GM21619 (cell line): ENCODE results near the gene VWA8.
"Not testable (repeated sequence)": the region's sequence is repeated elsewhere in the genome, so short reads cannot be mapped to it uniquely, and the experiment has no call there.

Experiments
- ATAC-seq: cut with Tn5 transposase; IDR thresholded peaks from one replicate; pipeline ENCODE4 v1.9.1; 2021; ENCODE audit not compliant: unreplicated experiment

Gene VWA8

DNA sequence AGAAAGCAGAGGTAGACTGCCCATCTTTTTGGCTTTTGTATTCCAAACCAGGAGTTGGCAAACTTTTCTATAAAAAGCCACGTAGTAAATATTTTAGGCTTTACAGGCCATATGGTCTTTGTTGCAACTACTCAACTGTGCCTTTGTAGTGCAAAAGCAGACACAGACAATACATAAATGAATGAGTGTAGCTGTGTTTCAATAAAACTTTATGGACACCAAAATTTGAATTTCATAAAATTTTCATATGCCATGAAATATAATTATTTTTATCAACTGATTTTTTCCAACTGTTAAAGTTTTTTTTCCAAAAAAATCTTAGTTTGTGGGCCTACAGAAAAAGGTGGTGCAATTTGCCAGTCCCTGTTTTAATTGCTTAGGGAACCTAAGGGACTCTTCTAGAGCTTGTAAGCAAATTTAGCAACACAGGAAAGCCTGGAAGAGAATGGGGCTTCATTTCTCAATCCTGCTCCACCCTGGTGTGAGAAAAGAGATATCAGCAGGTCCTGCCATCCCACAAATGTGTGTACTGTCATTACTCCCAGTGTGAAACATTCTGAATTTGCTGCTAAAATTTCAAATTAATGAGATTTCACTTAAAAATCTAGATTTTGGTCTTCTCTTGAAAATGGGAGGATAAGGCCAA is 309.4 kb downstream of the VWA8 start:
- no peak for ATAC-seq

DNA sequence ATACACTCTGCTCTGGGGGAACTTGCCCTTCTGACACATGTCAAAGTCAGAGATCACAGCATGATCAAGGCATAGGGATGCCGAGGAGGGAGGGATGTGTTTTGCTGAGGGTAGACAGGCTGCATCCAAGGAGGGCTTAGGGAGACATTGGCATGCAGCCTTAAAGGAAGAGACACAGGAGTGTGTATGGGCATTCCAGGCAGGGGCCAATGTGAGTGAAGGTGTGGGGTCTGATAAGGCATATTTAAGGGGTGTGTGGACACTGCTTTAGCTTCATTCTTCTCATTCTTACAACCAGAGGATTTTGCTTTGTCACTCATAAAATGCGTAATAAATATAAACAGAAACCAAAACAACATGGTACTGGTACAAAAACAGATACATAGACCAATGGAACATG is 310.2 kb downstream of the VWA8 start:
- no peak for ATAC-seq

DNA sequence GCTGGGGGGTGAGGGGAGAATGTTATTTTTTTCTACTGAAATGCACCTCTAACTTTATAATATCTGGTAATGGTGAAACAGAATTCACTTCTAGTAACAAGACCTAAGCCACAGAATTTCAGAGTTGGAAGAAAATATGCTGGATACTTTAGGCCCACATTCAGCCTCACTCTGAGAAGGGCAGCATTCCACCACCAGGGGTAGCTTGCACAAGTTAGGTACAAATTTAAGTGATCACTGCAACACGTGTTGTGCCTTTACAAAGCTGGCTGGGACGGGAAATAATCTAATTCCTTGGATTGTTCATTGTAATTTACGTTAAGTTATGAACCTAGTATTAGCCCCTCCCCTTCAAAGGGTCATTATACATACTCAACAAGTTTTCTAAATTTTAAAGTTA is 311.2 kb downstream of the VWA8 start:
- no peak for ATAC-seq

DNA sequence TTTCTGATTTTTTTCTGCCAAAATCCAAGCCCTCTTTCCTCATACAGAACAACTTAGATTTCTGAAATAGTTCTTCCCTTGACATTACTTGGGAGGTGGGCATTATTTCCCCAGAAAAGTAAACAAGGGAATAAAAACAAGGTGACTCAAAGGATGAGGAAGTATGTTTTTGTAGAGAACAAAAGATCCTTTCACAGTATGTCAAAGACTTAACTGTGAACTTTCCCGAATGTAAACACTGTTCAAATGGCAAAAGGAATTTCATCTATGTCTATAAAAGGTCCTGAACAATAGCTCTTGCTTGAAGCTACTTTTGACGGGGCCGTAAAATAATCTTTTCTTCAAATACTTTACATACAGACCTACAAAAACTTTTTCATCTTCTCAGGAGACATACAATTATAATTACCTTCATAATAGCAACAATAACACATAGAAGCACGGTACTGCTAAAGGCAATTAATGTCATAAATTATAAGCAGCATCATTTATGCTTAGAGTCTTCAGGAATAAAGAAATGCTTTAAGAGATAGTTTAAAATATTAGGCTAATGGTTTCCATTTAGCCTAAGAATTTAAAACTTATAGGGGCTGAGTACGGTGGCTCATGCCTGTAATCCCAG is 312.5 kb downstream of the VWA8 start:
- ATAC-seq: no peak

DNA sequence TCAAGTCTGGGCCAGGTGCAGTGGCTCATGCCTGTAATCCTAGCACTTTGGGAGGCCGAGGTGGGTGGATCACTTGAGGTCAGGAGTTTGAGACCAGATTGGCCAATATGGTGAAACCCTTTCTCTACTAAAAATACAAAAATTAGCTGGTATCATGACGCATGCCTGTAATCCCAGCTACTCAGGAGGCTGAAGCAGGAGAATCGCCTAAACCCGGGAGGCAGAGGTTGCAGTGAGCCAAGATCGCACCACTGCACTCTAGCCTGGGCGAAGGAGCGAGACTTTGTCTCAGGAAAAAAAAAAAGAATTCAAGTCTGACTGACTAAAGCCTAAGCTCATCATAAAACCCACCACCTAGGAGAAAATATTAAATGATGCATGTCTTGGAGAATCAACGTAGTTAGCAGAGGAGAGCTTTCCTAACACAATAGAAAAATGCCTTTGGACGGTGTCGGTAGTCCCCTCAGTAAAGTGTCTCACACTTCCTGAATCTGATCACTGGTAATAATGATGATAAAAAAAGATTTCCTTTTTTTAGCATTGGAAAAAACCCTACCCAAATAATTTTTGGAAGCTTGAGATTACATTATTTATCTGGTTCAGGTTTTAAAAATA is 313.1 kb downstream of the VWA8 start:
- not testable (repeated sequence) for ATAC-seq

DNA sequence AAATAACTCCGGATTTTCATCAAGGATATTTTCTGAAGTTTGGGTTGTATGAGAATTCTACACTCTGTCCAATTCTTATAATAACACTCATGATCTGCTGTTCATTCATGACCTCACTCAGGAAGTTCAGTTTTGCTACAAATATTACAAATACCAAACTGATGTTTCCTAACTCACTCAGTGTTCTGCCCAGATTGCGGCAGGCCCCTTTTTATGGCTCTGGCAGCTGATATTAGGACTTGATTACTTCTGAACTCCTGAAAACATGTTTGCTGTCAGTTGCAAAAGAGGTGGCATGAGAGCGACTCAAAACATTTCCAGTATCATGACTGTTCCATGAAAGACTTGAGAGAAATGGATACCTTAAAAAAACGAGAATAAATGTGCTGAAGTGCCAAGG is 315.6 kb downstream of the VWA8 start:
- ATAC-seq: no peak

DNA sequence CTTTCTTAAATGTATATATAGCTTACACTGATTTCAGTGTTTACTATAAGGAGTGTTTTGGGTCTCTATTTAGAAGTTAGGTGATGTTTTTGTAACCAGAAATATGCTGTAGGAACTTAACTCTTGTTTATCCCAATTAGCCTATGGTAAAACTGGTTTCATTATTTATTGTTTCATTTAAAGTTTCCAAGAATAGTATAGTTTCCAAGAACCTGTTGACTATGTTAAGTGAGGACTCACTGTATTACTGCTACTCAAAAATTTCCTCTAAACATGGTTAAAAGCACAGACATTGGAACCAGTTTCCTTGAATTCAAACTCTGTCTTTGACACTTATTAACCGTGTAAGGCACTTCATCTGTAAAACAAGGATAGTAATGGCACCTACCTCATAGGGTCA is 316.2 kb downstream of the VWA8 start:
- no peak for ATAC-seq

DNA sequence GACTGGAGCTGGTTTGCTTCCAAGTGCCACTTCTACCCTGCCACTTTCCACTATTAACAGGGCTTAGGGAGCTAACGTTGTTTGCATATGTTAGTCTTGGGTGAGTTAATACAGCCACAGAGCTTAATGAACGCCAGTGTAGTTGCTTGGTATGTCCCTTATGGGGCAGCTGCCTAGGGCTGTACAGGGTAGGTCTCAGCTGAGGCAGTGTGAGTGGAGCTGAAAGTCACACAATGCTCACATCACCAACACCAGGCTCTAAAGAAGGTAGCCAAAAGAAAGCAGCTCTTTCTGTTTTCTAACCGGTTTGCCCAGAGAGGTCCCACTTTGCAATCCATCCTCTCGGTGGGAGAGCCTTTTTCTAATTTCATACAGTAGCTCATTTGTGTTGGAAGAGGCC is 317.4 kb downstream of the VWA8 start:
- no peak for ATAC-seq

DNA sequence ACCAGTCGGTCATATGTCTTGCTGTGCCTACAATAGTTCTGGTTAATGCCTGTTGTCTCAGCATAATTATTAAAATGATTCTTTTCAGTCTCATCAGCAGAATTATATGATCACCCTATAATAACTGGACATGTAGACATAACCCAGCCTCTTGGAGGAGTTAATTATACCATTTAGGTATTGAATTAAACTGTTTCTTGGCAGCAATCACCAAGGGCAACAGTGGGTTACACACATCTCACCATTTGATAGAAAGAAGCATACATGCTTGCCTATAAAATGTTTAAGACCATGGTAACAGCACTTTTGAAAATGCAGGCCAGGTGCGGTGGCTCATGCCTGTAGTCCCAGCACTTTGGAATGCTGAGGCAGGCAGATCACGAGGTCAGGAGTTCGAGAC is 318.9 kb downstream of the VWA8 start:
- ATAC-seq: no peak

DNA sequence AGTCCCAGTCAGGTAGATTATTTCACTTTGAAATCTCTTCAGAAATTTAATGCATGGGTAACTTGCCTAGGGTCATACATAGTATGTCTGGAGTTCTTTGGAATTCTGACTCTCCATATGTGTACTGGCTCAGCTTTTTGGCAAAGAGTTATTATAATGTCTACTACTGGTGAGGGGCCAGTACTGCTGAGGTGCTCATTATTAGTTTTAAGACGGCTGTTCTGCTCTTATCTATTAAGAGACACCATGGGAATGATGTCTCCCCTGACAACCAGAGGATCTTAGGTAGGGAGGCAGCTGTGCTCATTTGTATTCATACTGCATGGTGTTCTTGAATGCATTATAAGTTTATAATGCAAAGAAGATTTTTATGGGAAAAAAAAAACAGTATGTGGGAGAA is 319.5 kb downstream of the VWA8 start:
- no peak for ATAC-seq

DNA sequence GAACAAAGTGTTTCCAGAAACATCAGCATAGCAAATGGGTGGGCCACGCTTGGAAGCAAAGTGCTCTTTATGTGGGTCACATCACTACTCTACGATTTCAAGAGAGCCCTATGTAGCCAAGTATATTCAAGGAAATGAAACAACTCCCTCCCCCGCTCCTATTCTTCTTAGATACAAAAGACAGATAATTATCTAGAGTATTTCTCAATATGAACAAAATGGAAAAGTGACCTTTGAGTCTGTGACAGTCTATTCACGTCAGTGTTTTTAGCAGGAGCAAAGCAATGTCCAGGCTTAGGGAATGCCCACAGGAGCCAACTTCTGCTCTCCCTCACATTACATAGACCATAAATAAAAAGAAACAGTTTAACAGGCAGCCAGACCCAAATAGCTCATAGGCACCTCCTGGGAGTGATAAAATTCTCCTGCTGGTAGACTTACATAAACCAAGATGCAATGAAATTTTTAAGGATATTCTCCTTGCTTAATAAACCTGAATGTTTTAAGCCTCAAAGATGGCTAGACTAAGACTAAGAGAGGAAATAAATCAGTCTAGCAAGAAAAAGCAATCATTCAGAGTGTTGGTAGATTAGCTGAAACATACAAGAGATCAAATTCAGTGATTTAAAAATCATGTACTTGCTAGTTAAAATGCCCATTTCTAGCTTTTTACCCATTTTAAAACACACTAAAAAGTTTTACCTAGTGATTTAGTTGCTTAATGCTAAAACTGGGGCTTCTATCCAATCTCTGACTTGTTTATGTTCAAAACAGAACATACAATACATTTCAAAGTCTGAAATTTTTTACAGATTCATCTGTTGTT is 320.7 kb downstream of the VWA8 start:
- no peak for ATAC-seq

DNA sequence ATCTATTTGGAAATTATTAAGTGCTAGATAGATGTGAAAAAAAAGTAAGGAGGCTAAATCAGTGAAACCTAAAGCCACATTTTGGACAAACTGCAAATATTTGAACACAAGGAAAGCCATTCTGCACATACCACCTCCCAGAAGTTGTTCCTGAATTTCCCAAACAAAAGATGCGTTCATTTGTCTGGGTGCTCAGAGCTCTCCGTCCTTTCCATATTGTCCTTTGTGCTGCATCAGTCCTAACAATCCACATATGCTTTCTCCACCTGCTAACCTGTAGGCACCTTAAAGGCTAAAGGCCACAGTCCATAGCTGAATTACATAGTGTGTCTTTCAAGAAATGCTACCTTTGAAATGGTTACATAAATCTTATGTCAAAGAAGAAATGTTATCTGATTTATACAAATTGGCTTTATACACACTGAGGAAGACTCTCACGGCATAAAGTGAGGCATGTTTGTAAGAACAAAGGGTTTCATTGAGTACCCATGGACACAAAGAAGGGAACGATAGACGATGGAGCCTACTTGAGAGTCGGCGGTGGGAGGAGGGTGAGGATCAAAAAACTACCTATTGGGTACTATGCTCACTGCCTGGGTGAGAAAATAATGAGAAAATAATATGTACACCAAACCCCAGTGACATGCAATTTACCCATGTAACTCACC is 321.5 kb downstream of the VWA8 start:
- no peak for ATAC-seq

DNA sequence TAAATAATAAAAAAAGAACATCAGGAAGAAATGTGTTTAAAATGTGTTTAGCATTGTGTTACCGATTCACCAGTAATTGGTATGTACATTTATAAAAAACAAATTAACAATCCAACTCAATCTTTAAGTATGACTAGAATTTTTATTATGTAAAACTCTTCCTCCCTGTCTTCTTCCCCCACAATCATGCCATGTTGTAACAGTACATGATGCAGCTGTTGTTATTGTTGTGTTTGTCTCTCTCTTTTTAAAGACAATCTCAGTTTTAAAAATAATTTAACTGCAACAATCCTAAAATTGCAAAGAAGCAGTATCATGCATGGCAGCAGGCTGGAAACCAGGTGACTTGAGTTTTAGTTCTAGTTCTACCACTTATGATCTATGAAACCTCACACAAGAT is 323.3 kb downstream of the VWA8 start:
- ATAC-seq: no peak

DNA sequence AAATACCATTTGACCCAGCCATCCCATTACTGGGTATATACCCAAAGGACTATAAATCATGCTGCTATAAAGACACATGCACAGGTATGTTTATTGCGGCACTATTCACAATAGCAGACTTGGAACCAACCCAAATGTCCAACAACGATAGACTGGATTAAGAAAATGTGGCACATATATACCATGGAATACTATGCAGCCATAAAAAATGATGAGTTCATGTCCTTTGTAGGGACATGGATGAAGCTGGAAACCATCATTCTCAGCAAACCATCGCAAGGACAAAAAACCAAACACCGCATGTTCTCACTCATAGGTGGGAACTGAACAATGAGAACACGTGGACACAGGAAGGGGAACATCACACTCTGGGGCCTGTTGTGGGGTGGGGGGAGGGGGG is 323.9 kb downstream of the VWA8 start:
- not testable (repeated sequence) for ATAC-seq

DNA sequence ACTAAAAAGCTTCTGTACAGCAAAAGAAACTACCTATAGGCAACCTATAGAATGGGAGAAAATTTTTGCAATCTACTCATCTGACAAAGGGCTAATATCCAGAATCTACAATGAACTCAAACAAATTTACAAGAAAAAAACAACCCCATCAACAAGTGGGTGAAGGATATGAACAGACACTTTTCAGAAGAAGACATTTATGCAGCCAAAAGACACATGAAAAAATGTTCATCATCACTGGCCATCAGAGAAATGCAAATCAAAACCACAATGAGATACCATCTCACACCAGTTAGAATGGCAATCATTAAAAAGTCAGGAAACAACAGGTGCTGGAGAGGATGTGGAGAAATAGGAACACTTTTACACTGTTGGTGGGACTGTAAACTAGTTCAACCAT is 324.3 kb downstream of the VWA8 start:
- ATAC-seq: not testable (repeated sequence)

DNA sequence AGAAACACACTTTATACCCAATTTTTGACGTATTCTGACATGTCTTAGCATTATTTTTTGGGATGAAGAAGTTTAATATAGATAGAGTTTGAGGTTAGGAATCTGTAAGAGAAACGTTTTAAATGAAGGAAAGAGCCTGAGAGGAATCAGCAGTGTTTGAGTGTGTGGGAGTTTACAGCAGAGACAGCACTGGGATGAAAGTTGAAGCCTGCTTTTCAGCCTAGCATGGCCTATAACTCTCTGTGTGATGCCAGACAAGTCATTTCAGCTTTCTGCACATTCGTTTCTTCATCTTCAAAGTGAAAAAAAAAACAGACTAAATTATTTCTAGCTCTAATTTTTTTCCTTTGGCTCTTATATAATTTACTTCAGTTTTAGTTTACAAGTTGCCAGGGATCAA is 326.5 kb downstream of the VWA8 start:
- ATAC-seq: no peak

DNA sequence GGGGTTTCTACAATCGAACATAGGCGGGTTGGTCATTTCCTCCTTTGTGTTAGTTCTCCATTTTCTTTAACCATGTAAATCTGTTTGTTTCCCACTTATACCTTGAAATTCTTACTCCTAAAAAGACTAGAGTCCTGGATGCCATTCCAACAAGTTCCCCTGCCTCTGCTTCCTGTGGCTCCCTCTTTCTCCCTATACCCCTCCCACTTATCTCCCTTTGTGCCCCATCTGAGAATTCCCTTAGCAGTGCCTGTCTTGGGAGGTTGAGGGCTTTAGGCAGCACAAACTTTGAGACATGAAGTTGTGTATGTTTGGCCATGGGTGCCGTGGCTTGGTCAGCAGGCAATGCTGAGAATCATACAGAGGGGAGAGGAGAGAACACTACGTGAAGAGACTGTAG is 327.1 kb downstream of the VWA8 start:
- no peak for ATAC-seq

DNA sequence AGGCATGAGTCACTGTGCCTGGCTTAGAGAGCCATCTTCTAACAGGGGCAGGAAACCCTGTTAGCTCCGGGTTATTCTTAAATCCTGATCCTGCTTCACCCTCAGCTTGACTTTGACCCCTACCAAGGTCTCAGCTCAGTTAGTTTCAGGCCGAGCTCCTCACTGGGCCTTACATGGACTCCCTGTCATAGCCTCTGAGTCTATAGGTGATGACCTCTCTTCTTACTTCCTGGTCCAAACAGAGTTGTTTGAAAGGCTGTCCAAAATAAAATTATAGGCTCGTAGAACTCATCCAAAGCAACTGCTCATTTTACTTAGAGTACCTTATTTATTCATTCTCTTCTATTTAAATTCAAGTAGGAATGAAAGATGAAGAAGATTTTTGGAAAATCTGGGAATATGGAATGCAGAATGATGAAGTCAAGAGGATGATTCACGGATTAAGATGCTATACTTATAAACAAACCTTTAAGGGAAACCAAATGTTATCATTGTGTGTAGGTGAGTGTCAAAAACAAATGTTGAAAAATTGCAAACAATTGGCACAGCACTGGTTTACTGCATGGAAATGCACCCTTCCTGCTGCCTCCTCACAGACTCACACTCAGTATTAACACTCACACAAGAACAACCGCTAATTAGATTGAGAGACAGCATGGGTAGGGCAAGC is 329.5 kb downstream of the VWA8 start:
- ATAC-seq: no peak

DNA sequence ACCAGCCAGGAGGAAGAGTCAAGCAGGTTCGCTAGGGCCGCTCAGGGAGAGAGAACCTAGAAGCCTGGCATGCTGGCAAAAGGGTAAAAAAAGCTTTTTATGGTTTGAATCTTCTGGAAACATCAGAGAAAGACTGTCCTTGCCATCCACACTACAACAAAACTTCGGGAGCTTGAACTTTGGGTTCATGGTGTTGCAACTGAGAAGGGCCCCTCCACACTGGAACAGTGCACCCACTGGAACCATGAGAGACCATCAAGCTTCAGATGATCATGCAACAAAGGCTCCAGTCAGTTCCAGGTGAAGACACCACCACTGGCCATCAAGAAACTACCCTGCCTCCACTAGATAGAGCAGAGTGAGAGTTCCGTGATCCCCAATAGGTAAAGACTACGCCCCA is 333.5 kb downstream of the VWA8 start:
- no peak for ATAC-seq

DNA sequence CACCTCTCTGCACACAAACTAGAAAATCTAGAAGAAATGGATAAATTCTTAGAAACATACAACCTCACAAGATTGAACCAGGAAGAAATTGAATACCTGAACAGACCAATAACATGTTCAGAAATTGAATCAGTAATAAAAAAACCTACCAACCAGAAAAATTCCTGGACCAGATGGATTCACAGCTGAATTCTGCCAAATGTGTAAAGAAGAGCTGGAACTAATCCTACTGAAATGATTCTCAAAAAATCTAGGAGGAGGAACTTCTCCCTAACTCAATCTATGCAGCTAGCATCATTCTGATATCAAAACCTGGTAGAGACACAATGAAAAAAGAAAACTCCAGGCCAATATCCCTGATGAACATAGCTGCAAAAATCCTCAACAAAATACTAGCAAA is 336.9 kb downstream of the VWA8 start:
- no peak for ATAC-seq
